Measurements from ENCODE around the gene SPAG9.

SPAG9 gene

DNA sequence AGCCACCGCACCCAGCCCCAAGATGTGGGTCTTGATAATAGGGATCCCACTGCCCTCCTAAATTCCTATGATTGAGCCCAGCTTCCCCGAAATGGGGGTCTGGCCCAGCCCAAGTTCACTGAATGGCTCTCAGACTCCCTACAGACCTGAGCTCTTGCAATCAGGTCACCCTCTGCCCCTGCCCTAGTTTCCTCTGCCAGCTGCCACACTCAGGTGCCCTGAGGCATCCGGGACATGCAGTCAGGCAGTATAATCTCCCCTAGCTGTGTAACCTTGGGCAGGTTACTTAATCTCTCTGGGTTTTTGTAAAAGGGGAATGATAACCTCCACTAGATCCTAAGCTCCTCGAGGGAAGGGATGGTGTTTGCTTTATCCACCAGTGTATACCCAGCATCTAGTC lies 193.4 kb downstream of the SPAG9 start:
- H2AK5ac ChIP-seq (ENCODE audit: low read depth, low read length), result no peak overlapping the region
- H3K36me3 ChIP-seq (replicated peaks in 1 of 2; ENCODE audit: control insufficient read depth in 2 of 2, insufficient read depth in 2 of 2, low read length in 2 of 2), result no peaks in the 10 kb centered on the region
- H3K27me3 ChIP-seq (ENCODE audit: control insufficient read depth in 3 of 3, insufficient read depth in 3 of 3, low read depth in 1 of 3, low read length in 3 of 3), result peaks cover 0 to 25% (median 0%) of the 10 kb centered on the region in 3 experiments
- peaks cover 9 to 15% of the 10 kb centered on the region in 2 donors for H3K4me1 ChIP-seq (ENCODE audit: control insufficient read depth in 2 of 2, insufficient read depth in 1 of 2, low read depth in 1 of 2, low read length in 2 of 2)
- H3K23ac ChIP-seq (ENCODE audit: low read depth, low read length, poor library complexity), result no peak overlapping the region
- no peak overlapping the region for H2AFZ ChIP-seq (ENCODE audit: low read length)
- H3K9ac ChIP-seq (ENCODE audit: low read depth, low read length, poor library complexity), result no peak overlapping the region
- no peak overlapping the region for H3K27ac ChIP-seq (replicated peaks; ENCODE audit: low read length)
- H3K4me3 ChIP-seq (ENCODE audit: low read length in 2 of 2), result no peak overlapping the region
- H4K91ac ChIP-seq (ENCODE audit: low read depth, low read length, poor library complexity), result no peak overlapping the region
- no peak overlapping the region for H3K18ac ChIP-seq (ENCODE audit: low read length)
- no peak overlapping the region for H2BK120ac ChIP-seq (ENCODE audit: low read depth, low read length)
- DNase-seq (ENCODE audit: low spot score), result no peak
- H3K14ac ChIP-seq (ENCODE audit: low read length), result no peak overlapping the region
- peak overlapping the region; percentile 5 for H3K4ac ChIP-seq (ENCODE audit: low read length)
- H3K79me1 ChIP-seq (ENCODE audit: low read depth, low read length), result no peaks in the 10 kb centered on the region
- H2BK15ac ChIP-seq (ENCODE audit: low read length), result no peak overlapping the region
- H3K9me3 ChIP-seq (replicated peaks in 1 of 2; ENCODE audit: control insufficient read depth in 2 of 2, insufficient read depth in 1 of 2, low read depth in 1 of 2, low read length in 2 of 2), result no peaks in the 10 kb centered on the region
- no peak overlapping the region for H2BK5ac ChIP-seq (ENCODE audit: low read length)
- H2BK12ac ChIP-seq (ENCODE audit: low read length), result no peak overlapping the region
- no CpG with 5 or more reads among the region's 4 CpGs for WGBS, 2 donors (ENCODE audit: extremely low coverage in 2 of 2, insufficient read length in 2 of 2, insufficient replicate concordance in 1 of 2)
- no peak overlapping the region for H4K8ac ChIP-seq (ENCODE audit: low read depth, low read length)
- no peak overlapping the region for H3K4me2 ChIP-seq (ENCODE audit: insufficient read depth, low read length, poor library complexity, severe bottlenecking)

DNA sequence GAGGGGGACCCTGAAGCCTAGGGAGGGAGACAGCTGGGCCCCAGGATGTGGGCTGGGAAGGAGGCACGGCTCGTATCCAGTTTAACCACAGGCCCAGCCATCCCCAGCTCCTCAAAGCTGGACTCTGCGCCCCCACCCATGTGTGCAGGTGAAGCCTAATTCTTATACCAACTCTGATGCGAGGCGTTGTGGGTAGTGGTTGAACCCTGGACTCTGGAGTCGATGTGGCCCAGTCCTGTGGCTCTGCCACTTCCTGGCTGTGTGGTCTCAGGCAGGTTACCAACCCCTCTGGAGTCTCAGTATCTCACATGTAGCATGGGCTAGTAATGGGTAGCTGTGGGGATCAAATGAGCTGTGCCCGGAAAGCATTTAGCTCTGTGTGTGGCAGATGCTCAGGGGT lies 194.1 kb downstream of the SPAG9 start:
- no peak overlapping the region for H2BK12ac ChIP-seq (ENCODE audit: low read length)
- peak overlapping the region; percentile 69 for H2BK15ac ChIP-seq (ENCODE audit: low read length)
- no peak overlapping the region for H3K27ac ChIP-seq (replicated peaks; ENCODE audit: low read length)
- no peak overlapping the region for H3K14ac ChIP-seq (ENCODE audit: low read length)
- no peak overlapping the region for H3K18ac ChIP-seq (ENCODE audit: low read length)
- peak overlapping the region; percentile 16 for H4K91ac ChIP-seq (ENCODE audit: low read depth, low read length, poor library complexity)
- no peaks in the 10 kb centered on the region for H3K9me3 ChIP-seq (replicated peaks in 1 of 2; ENCODE audit: control insufficient read depth in 2 of 2, insufficient read depth in 1 of 2, low read depth in 1 of 2, low read length in 2 of 2)
- DNase-seq (ENCODE audit: low spot score), result no peak
- WGBS, 2 donors (ENCODE audit: extremely low coverage in 2 of 2, insufficient read length in 2 of 2, insufficient replicate concordance in 1 of 2), result no CpG with 5 or more reads among the region's 7 CpGs
- no peaks in the 10 kb centered on the region for H3K36me3 ChIP-seq (replicated peaks in 1 of 2; ENCODE audit: control insufficient read depth in 2 of 2, insufficient read depth in 2 of 2, low read length in 2 of 2)
- no peak overlapping the region for H3K9ac ChIP-seq (ENCODE audit: low read depth, low read length, poor library complexity)
- H2BK120ac ChIP-seq (ENCODE audit: low read depth, low read length), result no peak overlapping the region
- peaks cover 0 to 25% (median 0%) of the 10 kb centered on the region in 3 experiments for H3K27me3 ChIP-seq (ENCODE audit: control insufficient read depth in 3 of 3, insufficient read depth in 3 of 3, low read depth in 1 of 3, low read length in 3 of 3)
- no peak overlapping the region for H2BK5ac ChIP-seq (ENCODE audit: low read length)
- H4K8ac ChIP-seq (ENCODE audit: low read depth, low read length), result no peak overlapping the region
- peak overlapping the region; percentile 65 for H2AK5ac ChIP-seq (ENCODE audit: low read depth, low read length)
- no peak overlapping the region for H3K4ac ChIP-seq (ENCODE audit: low read length)
- no peak overlapping the region for H3K4me3 ChIP-seq (ENCODE audit: low read length in 2 of 2)
- H3K79me1 ChIP-seq (ENCODE audit: low read depth, low read length), result no peaks in the 10 kb centered on the region
- no peak overlapping the region for H3K4me2 ChIP-seq (ENCODE audit: insufficient read depth, low read length, poor library complexity, severe bottlenecking)
- no peak overlapping the region for H3K23ac ChIP-seq (ENCODE audit: low read depth, low read length, poor library complexity)
- H2AFZ ChIP-seq (ENCODE audit: low read length), result no peak overlapping the region
- H3K4me1 ChIP-seq (ENCODE audit: control insufficient read depth in 2 of 2, insufficient read depth in 1 of 2, low read depth in 1 of 2, low read length in 2 of 2), result peaks cover 9 to 10% of the 10 kb centered on the region in 2 donors

DNA sequence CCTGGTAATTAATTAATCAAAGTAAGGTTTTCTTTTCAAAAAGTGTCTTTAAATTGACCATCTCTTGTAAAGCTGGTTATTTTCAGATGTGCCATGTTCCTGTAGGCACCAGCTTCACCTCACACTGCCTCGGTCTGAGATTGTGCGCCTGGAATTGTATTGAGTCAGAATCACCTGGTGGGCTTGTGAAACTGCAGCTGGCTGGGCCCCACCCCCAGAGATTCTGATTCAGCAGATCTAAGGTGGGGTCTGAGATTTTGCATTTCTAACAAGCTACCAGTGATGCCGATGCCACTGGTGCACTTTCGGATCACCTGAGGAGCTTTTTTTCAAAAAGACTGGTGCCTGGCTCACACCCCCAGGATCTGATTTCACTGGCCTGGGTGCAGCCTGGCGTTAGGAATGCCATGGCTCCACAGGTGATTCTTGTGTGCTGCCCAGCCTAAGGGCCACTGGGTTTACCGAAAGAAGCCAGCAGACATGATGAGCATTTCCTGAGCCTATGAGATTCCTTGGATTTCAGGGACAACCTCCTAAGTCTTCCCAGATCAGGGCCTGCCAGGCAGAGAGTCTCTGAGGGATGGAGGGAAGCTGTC lies 195.3 kb downstream of the SPAG9 start:
- H3K23ac ChIP-seq (ENCODE audit: low read depth, low read length, poor library complexity), result no peak overlapping the region
- no peak overlapping the region for H3K4me3 ChIP-seq (ENCODE audit: low read length in 2 of 2)
- H3K4me1 ChIP-seq (ENCODE audit: control insufficient read depth in 2 of 2, insufficient read depth in 1 of 2, low read depth in 1 of 2, low read length in 2 of 2), result peaks cover 8 to 18% of the 10 kb centered on the region in 2 donors
- H3K4me2 ChIP-seq (ENCODE audit: insufficient read depth, low read length, poor library complexity, severe bottlenecking), result no peak overlapping the region
- no peak for DNase-seq (ENCODE audit: low spot score)
- peak overlapping the region; percentile 4 for H2BK15ac ChIP-seq (ENCODE audit: low read length)
- no peaks in the 10 kb centered on the region for H3K9me3 ChIP-seq (replicated peaks in 1 of 2; ENCODE audit: control insufficient read depth in 2 of 2, insufficient read depth in 1 of 2, low read depth in 1 of 2, low read length in 2 of 2)
- H2BK12ac ChIP-seq (ENCODE audit: low read length), result no peak overlapping the region
- no peak overlapping the region for H3K14ac ChIP-seq (ENCODE audit: low read length)
- H3K27ac ChIP-seq (replicated peaks; ENCODE audit: low read length), result no peak overlapping the region
- H2BK120ac ChIP-seq (ENCODE audit: low read depth, low read length), result no peak overlapping the region
- H2AK5ac ChIP-seq (ENCODE audit: low read depth, low read length), result no peak overlapping the region
- no peak overlapping the region for H2BK5ac ChIP-seq (ENCODE audit: low read length)
- no peaks in the 10 kb centered on the region for H3K36me3 ChIP-seq (replicated peaks in 1 of 2; ENCODE audit: control insufficient read depth in 2 of 2, insufficient read depth in 2 of 2, low read length in 2 of 2)
- H4K8ac ChIP-seq (ENCODE audit: low read depth, low read length), result no peak overlapping the region
- H3K18ac ChIP-seq (ENCODE audit: low read length), result no peak overlapping the region
- no peak overlapping the region for H3K9ac ChIP-seq (ENCODE audit: low read depth, low read length, poor library complexity)
- H3K27me3 ChIP-seq (ENCODE audit: control insufficient read depth in 3 of 3, insufficient read depth in 3 of 3, low read depth in 1 of 3, low read length in 3 of 3), result peaks cover 0 to 29% (median 0%) of the 10 kb centered on the region in 3 experiments
- no peak overlapping the region for H2AFZ ChIP-seq (ENCODE audit: low read length)
- WGBS, 2 donors (ENCODE audit: extremely low coverage in 2 of 2, insufficient read length in 2 of 2, insufficient replicate concordance in 1 of 2), result no CpG with 5 or more reads among the region's 6 CpGs
- H3K79me1 ChIP-seq (ENCODE audit: low read depth, low read length), result no peaks in the 10 kb centered on the region
- H4K91ac ChIP-seq (ENCODE audit: low read depth, low read length, poor library complexity), result no peak overlapping the region
- H3K4ac ChIP-seq (ENCODE audit: low read length), result no peak overlapping the region

DNA sequence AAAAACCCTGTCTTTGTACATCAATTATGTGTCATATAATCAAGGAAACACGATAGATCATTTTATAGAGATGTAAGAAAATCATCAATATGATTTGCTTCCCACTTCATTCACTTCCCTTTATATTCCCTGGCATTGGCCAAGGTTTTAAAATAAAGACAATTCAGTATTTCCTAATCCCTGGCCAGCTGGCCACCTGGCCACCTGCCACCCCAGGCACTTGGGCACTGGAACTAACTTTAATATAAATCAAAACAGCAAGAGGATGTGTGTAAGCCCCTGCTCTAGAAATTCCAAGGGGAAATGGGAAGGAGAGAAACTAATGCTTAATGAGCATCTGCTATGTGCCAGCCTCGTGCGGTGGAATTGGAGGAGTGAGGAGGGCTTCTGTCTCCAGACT lies 195.9 kb downstream of the SPAG9 start:
- Histone ChIP-seq H4K91ac (ENCODE audit: low read depth, low read length, poor library complexity) (no peak overlapping the region), H2BK120ac (ENCODE audit: low read depth, low read length) (no peak overlapping the region), H2BK12ac (ENCODE audit: low read length) (no peak overlapping the region), H2BK15ac (ENCODE audit: low read length) (no peak overlapping the region), H2AK5ac (ENCODE audit: low read depth, low read length) (no peak overlapping the region), H3K9me3 (replicated peaks in 1 of 2; ENCODE audit: control insufficient read depth in 2 of 2, insufficient read depth in 1 of 2, low read depth in 1 of 2, low read length in 2 of 2) (no peaks in the 10 kb centered on the region), H3K36me3 (replicated peaks in 1 of 2; ENCODE audit: control insufficient read depth in 2 of 2, insufficient read depth in 2 of 2, low read length in 2 of 2) (no peaks in the 10 kb centered on the region), H3K9ac (ENCODE audit: low read depth, low read length, poor library complexity) (no peak overlapping the region), H3K4me1 (ENCODE audit: control insufficient read depth in 2 of 2, insufficient read depth in 1 of 2, low read depth in 1 of 2, low read length in 2 of 2) (peaks cover 7 to 18% of the 10 kb centered on the region in 2 donors), H3K27me3 (ENCODE audit: control insufficient read depth in 3 of 3, insufficient read depth in 3 of 3, low read depth in 1 of 3, low read length in 3 of 3) (peaks cover 0 to 29% (median 0%) of the 10 kb centered on the region in 3 experiments), H2BK5ac (ENCODE audit: low read length) (no peak overlapping the region), H3K4ac (ENCODE audit: low read length) (no peak overlapping the region), H3K79me1 (ENCODE audit: low read depth, low read length) (no peaks in the 10 kb centered on the region), H2AFZ (ENCODE audit: low read length) (no peak overlapping the region), H3K4me2 (ENCODE audit: insufficient read depth, low read length, poor library complexity, severe bottlenecking) (no peak overlapping the region), H3K14ac (ENCODE audit: low read length) (no peak overlapping the region), H4K8ac (ENCODE audit: low read depth, low read length) (no peak overlapping the region), H3K27ac (replicated peaks; ENCODE audit: low read length) (no peak overlapping the region), H3K23ac (ENCODE audit: low read depth, low read length, poor library complexity) (no peak overlapping the region), H3K4me3 (ENCODE audit: low read length in 2 of 2) (no peak overlapping the region), H3K18ac (ENCODE audit: low read length) (no peak overlapping the region)
- WGBS, 2 donors (ENCODE audit: extremely low coverage in 2 of 2, insufficient read length in 2 of 2, insufficient replicate concordance in 1 of 2), result no CpG with 5 or more reads among the region's 3 CpGs
- no peak for DNase-seq (ENCODE audit: low spot score)
